Stimulated activated CD4-positive, alpha-beta T cell treated with anti-CD3 and anti-CD28 coated beads, Interleukin-15, amount 100 ng/mL, for 24 hours (primary cell): ENCODE data around the gene ROBO1.
"Not testable (repeated sequence)": the region's sequence is repeated elsewhere in the genome, so short reads cannot be mapped to it uniquely, and the experiment has no call there.

ENCODE experiments used
- DNase-seq: peaks from one replicate; pipeline ENCODE4 v3.0.0-alpha.2; 2020

The ROBO1 gene

GRCh38 chr3:79543218-79543982 is 224.4 kb downstream of the ROBO1 start:
- DNase-seq, result no peak

GRCh38 chr3:79534727-79535126 is 233.1 kb downstream of the ROBO1 start:
- DNase-seq, result no peak

GRCh38 chr3:79531566-79532295 is 236.1 kb downstream of the ROBO1 start:
- no peak for DNase-seq

GRCh38 chr3:79521221-79521848 is 246.5 kb downstream of the ROBO1 start:
- DNase-seq, result no peak

GRCh38 chr3:79517766-79518413 is 249.9 kb downstream of the ROBO1 start:
- no peak for DNase-seq

- DNase-seq, result no peak
Measured at GRCh38 chr3:79516795-79517194, 251.0 kb downstream of the ROBO1 start.

- no peak for DNase-seq
Measured at GRCh38 chr3:79515072-79515471, 252.7 kb downstream of the ROBO1 start.

- DNase-seq, result no peak
Measured at GRCh38 chr3:79514069-79514468, 253.7 kb downstream of the ROBO1 start.

GRCh38 chr3:79506751-79507150 is 261.0 kb downstream of the ROBO1 start:
- no peak for DNase-seq

- DNase-seq, result not testable (repeated sequence)
Measured at GRCh38 chr3:79502216-79502681, 265.5 kb downstream of the ROBO1 start.

GRCh38 chr3:79497447-79498111 is 270.2 kb downstream of the ROBO1 start:
- no peak for DNase-seq

GRCh38 chr3:79491029-79491641 is 276.7 kb downstream of the ROBO1 start:
- DNase-seq, result no peak

GRCh38 chr3:79490165-79491028 is 277.4 kb downstream of the ROBO1 start:
- no peak for DNase-seq

- DNase-seq, result no peak
Measured at GRCh38 chr3:79488407-79488806, 279.4 kb downstream of the ROBO1 start.

- no peak for DNase-seq
Measured at GRCh38 chr3:79480746-79481145, 287.1 kb downstream of the ROBO1 start.

GRCh38 chr3:79478620-79479019 is 289.2 kb downstream of the ROBO1 start:
- no peak for DNase-seq

GRCh38 chr3:79477242-79477641 is 290.6 kb downstream of the ROBO1 start:
- no peak for DNase-seq

- no peak for DNase-seq
Measured at GRCh38 chr3:79473993-79474392, 293.8 kb downstream of the ROBO1 start.

- no peak for DNase-seq
Measured at GRCh38 chr3:79467721-79468120, 300.1 kb downstream of the ROBO1 start.

- no peak for DNase-seq
Measured at GRCh38 chr3:79461129-79461792, 306.5 kb downstream of the ROBO1 start.

- no peak for DNase-seq
Measured at GRCh38 chr3:79453600-79453999, 314.2 kb downstream of the ROBO1 start.
